ENCODE results near the gene LRIF1.
"Not testable (repeated sequence)": the region's sequence is repeated elsewhere in the genome, so short reads cannot be mapped to it uniquely, and the experiment has no call there.

The LRIF1 gene

GRCh38 chr1:110963691-110964454 lies at the start of gene LRIF1:
LRIF1 (minus strand) TSS chr1:110963922; CDS start chr1:110963688, 234 bp downstream.
- peak; percentile 100 for DNase-seq

- DNase-seq = no peak
Measured at GRCh38 chr1:111008031-111008430, 44.3 kb upstream of the LRIF1 start.

DNA sequence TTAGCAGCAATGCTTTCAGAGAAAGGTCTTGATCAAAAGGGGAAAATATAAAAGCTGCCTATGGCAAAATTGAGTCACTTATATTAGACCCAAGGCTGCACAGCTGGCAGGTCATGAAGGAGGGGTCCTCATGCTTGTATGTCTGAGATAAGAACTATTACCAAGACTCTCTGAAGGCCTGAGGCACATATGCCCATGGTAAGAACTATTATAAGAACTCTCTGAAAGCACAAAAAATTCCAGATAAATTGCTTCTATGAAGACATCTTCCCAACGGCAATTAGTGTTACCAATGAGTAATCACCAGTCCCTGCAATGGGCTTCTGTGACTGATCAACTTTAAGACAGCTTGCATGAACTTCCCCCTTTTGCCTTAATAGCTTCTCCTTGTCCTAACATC lies 42.8 kb upstream of the LRIF1 start:
- DNase-seq = no peak

DNA sequence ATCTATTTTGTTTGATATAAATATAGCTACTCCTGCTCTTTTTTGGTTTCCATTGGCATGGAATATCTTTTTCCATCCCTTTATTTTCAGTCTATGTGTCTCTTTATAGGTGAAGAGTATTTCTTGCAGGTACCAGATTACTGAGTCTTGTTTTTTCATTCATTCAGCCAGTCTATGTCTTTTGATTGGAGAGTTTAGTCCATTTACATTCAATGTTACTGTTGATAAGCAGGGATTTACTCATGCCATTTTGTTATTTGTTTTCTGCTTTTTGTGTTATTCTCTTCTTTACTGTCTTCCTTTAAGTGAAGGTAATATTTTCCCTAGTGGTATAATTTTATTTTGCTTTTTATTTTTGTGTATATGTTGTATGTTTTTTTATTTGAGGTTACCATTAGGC lies 35.9 kb upstream of the LRIF1 start:
- not testable (repeated sequence) for DNase-seq

DNA sequence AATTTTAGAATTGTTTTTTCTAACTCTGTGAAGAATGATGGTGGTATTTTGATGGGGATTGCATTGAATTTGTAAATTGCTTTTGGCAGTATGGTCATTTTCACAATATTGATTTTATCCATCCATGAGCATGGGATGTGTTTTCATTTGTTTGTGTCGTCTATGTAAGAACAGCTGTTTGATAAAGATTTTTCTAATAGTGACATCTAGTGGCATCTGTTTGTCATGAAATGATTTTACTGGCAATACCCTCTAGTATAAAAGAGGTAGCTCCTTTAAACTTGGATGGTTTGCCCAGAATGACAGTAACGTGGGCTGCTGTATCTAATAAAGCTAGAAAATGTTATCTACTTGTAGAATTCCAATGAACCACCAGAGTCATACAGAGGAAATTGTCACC lies 28.6 kb upstream of the LRIF1 start:
- peak; percentile 46 for DNase-seq

DNA sequence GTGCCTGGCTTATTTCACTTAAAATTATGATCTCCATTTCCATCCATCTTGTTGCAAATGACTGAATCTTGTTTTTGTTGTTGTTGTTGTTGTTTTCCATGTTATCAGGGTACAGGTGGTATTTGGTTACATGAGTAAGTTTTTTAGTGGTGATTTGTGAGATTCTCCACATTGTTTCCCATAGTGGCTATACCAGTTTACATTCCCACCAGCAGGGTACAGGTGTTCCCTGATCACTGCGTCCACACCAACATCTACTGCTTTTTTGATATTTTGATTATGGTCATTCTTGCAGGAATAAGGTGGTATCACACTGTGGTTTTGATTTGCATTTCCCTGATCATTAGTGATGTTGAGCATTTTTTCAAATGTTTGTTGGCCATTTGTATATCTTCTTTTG lies 27.6 kb upstream of the LRIF1 start:
- DNase-seq = not testable (repeated sequence)

GRCh38 chr1:110990541-110990940 lies 26.8 kb upstream of the LRIF1 start:
- DNase-seq = no peak

DNA sequence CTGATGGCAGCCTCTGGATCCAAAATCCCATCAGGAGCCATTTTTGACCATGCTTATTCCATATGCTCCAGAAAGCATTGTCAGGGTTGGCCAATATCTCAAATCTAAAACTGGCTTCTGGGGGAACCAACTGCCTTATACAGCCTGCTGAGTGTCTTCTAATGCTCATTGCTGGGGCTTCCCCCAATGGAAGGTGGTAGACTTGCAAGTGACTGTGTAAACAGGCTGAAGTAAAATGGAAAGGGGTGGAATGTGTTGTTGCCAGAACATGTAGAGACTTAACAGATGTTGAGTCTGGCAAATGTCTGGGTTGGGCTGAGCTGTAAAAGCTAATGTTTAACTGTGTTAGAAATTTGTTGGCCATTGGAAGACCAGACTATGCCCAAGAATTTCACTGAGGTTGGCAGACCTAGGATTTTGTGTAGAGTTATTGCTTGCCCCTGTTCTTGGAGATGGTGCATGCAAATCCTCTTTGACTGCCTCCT lies 22.7 kb upstream of the LRIF1 start:
- DNase-seq = no peak

- no peak for DNase-seq
Measured at GRCh38 chr1:110982320-110982719, 18.6 kb upstream of the LRIF1 start.

- no peak for DNase-seq
Measured at GRCh38 chr1:110979154-110979553, 15.4 kb upstream of the LRIF1 start.

GRCh38 chr1:110976089-110976488 lies 12.4 kb upstream of the LRIF1 start:
- no peak for DNase-seq

DNA sequence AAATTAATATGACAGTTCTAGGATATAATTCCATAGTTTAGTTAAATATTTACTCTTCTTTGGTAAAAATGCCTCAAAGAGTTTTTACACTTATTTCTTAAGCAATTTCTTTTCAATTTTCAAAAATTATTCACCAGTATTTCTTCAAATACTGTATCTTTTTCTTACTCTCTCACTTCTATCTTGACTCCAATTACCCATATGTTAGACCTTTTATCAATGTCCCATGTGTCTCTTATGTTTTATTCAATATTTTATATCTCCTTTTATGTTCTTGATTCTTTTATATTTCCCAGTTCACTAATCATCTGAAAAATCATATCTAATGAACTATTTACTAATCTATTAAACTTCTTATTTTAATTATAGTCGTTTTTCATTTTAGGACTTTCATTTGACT lies 11.5 kb upstream of the LRIF1 start:
- no peak for DNase-seq

GRCh38 chr1:110967256-110967655 lies 3.5 kb upstream of the LRIF1 start:
- no peak for DNase-seq

GRCh38 chr1:110964455-110964903 lies 757 bp upstream of the LRIF1 start:
- DNase-seq = no peak

DNA sequence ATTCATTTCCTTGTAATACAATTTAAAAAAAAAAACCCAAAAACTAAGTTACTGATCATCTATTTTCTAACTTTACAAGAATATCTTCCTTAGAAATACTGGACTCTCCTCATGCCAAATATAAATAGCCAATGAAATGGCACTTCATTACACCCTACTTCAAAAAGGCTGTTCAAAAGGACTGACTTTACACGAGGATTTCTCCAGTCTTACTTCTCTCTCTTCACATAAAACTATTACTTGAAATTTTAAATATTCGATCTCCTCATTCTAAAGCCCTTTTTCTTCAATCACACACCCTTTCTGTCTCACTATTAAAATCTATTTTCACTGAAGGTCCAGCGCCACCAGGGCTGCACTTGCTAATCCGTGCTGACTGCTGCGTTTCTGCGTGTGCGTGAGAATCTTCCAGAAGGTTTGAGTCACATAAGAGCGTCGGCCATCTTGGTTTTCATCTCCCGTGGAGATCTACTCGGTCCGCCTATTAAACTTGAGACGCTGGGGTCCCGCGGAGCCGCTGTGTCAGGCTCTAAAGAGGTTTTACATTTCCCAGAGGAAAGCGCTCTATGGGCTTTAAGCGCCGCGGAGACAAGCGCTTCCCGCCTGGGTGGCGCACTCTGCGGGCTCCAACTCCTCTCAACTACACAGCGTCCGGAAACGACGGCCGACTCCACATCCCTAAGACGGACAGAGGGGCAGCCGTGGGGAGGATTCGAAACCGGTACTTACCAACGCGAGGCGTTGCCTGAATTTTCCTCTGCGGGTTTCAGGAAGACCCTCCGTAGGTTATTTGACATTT lies 631 bp downstream of the LRIF1 start:
- DNase-seq = peak; percentile 74

- DNase-seq = no peak
Measured at GRCh38 chr1:110961902-110962301, 1.8 kb downstream of the LRIF1 start.

GRCh38 chr1:110960777-110961420 lies 2.8 kb downstream of the LRIF1 start:
- no peak for DNase-seq

DNA sequence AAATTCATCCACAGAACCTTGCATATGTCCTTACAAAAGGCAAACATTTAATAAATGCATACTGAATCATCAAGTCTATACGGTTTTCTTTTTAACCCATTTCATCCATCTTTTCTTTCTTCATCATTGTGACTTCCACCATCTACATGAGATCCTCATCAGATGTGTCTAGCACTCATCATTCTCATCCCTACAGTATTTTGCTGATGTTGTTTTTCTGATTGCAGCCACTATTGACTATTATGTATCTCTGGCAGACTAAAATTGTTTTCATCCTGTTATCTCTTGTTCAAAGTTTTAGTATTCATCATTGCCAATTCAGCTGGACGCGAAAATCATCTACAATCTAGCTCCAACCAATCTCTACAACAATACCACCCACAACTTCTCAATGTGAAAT lies 5.9 kb downstream of the LRIF1 start:
- no peak for DNase-seq

DNA sequence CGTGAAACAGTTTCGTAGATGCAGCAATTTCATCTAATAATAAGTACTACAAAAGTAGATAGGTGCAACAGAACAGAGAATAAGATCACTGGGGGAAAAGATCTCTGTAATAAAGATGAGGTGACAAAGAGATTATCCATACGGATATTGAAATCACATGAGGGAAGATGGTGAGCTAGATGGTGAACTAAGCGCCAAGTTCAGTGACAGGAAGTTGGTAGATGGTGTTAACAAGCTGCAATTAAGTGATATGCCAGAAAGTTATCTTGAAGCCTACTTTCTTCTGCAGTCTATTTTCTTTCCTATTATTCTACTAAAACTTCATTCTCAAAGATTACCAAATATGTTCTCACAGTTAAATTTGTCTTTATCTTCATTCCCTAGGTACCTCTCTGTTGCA lies 7.1 kb downstream of the LRIF1 start:
- DNase-seq = no peak

DNA sequence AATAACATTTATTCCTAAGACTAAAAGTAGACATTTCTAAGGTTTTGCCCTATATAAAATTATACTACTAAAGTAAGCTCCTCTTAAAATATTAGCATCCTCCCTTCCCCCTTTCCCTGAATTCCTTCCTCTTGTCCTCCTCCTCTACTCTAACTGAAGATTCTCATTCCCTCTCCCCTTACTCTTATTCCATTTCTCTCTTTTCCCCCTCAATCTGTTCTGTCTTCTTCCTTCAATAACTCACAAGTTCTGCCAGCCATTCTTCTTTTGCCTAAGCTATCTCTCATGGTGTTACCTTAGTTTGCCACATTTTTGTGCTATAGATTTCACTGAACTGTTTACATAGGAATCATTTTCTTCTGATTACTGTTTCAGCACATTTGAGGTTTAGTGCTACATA lies 10.7 kb downstream of the LRIF1 start:
- DNase-seq = no peak

GRCh38 chr1:110952031-110952430 lies 11.7 kb downstream of the LRIF1 start:
- DNase-seq = no peak

DNA sequence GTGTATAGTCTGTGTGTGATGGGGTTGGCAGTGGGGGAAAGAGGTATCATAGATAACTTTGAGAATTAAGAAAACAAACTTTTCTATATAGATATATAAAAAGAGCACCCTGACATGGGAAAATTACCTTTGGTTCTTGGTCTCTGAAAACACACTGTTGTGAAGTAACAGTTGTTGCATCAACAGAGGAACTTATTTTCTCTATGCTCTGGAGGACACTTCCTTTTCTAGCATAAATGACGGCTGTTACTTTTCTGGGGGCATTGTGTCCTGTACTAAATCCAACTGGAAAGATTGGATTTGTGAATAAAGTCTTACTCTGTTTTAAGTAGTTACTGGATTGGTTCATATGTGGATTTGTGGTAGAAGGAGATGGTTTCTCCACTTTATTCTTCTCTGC lies 12.6 kb downstream of the LRIF1 start:
- no peak for DNase-seq

DNA sequence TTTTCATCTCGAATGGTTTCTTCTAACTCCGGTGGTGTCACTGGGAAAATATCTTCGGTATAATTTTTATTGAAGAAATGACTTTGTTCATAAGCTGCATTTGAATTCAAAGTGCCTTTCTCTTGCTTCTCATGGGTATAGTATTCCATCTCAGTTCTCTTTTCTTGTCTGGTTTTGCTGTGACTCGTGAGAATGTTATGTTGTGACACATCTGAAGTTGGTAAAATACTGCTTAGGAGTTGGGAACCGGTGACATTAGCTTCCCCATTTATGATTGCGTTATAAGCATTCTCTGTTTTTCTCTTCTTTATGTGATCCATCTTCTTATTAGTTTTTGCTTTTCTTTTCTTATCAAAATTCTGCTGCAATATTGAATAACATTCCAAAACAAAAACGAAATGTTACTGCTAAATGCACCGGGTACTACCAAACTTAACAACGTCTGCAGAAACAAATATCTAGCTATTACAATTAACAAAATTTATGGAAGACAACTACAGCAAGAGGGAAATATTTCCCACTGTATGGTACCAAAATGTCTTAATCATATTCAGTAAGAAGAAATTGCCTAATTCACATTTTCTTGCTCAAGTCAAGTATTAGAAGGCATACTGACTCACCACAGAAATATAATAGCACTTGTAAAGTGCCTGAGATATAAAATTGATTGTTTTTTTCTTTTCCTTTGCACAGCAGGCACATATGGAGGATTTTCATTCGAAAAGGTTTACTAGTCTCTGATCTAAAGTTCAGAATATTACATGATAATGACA lies 15.5 kb downstream of the LRIF1 start:
- DNase-seq = peak; percentile 26

Data from suppressor macrophage treated with lipopolysaccharide for 4 hours (primary cell).